ENCODE measurements around the gene LPP.

Gene LPP

DNA sequence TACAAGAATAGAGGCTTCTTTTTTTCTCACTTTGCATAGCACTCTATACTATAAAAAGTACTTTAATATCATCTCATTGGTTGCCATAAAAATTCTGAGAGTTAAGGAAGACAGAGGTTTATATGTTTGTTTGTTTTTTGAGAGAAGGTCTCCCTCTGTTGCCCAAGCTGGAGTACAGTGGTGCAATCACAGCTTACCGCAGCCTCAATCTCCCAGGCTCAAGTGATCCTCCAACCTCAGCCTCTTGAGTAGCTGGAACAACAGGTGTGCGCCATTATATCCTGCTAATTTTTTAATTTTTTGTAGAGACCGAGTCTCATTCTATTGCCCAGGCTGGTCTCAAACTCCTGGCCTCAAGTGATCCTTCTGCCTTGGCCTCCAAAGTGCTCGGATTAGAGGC lies 250.2 kb downstream of the LPP start:
- DNase-seq, result no peak

DNA sequence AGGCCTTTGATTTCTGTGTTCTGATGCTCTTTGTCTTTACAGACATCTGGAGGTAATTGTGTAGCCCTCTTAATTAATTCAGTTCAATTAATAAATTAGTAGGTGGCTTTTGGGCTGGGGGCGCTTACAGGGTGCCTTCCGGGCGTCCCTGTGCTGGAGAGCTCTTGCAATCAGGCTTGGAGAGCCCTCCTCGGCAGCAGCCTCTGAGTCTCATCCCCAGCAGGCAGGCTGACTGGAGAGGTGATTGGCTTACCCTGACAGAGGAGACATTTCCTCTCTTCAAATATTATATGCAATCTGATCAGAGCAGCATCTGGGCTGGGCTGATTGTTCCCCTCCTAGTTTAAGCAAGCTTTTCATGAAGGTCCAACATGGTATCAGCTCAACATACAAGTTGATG lies 250.7 kb downstream of the LPP start:
- Histone ChIP-seq H3K4me3 (ENCODE audit: low read depth, low read length) (no peak overlapping the region), H3K27me3 (replicated peaks) (no peaks in the 10 kb centered on the region), H3K36me3 (replicated peaks) (peaks cover 3% of the 10 kb centered on the region), H3K27ac (no peak overlapping the region)
- DNase-seq, result no peak
- in situ Hi-C loops (cut with HindIII; ENCODE audit: low pct_ligation_motif_present, low sequenced_read_pairs), result no loop called here
- TF ChIP-seq, protein P1, sequence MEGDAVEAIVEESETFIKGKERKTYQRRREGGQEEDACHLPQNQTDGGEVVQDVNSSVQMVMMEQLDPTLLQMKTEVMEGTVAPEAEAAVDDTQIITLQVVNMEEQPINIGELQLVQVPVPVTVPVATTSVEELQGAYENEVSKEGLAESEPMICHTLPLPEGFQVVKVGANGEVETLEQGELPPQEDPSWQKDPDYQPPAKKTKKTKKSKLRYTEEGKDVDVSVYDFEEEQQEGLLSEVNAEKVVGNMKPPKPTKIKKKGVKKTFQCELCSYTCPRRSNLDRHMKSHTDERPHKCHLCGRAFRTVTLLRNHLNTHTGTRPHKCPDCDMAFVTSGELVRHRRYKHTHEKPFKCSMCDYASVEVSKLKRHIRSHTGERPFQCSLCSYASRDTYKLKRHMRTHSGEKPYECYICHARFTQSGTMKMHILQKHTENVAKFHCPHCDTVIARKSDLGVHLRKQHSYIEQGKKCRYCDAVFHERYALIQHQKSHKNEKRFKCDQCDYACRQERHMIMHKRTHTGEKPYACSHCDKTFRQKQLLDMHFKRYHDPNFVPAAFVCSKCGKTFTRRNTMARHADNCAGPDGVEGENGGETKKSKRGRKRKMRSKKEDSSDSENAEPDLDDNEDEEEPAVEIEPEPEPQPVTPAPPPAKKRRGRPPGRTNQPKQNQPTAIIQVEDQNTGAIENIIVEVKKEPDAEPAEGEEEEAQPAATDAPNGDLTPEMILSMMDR (IDR thresholded peaks at IDR 0.05; ENCODE audit: low read depth, low read length, missing control alignments), result no peak

More for the DNA sequence above, 250.2 kb downstream of the LPP start:
- in situ Hi-C loops (cut with HindIII; ENCODE audit: low pct_ligation_motif_present, low sequenced_read_pairs), result no loop called here
- H3K36me3 ChIP-seq (replicated peaks), result peaks cover 3% of the 10 kb centered on the region
- no peak overlapping the region for H3K27ac ChIP-seq
- no peaks in the 10 kb centered on the region for H3K27me3 ChIP-seq (replicated peaks)
- no peak overlapping the region for H3K4me3 ChIP-seq (ENCODE audit: low read depth, low read length)
- TF ChIP-seq, protein P1 (IDR thresholded peaks at IDR 0.05; ENCODE audit: low read depth, low read length, missing control alignments), result no peak

DNA sequence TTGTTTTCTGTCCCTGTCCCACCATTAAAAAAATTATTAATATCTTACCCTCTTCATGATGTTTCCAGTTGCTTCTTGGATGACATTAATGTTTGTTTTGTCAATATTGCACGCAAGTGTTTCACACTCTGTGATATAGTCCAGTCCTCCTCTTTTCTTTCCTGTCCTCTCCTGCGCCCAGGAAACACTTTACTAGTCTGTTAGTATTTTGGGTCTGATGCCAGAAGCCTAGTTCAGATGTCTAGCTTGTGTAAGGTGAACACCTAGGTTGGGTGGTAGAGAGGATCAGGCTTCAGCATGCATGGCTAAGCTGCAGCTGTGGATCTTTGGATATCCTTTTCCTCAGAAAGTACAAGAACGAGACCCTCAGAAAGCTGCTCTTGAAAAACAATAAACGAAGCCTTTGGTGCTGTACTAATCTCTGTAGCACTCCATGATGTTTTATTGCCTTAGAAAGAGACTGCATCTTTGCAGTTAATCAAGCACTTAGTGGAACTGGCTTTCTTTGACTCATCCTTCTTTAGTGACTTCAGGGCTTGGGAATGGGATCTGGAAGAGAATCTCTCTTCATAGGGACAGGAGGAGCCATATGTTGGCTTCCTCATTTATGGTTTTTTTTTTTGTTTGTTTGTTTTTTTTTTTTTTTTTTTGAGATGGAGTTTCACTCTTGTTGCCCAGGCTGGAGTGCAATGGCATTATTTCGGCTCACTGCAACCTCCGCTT lies 253.4 kb downstream of the LPP start:
- H3K27ac ChIP-seq, result no peak overlapping the region
- in situ Hi-C loops (cut with HindIII; ENCODE audit: low pct_ligation_motif_present, low sequenced_read_pairs), result no loop called here
- DNase-seq, result no peak
- no peaks in the 10 kb centered on the region for H3K27me3 ChIP-seq (replicated peaks)
- TF ChIP-seq, protein P1 (IDR thresholded peaks at IDR 0.05; ENCODE audit: low read depth, low read length, missing control alignments), result no peak
- peaks cover 3% of the 10 kb centered on the region for H3K36me3 ChIP-seq (replicated peaks)
- H3K4me3 ChIP-seq (ENCODE audit: low read depth, low read length), result no peak overlapping the region

DNA sequence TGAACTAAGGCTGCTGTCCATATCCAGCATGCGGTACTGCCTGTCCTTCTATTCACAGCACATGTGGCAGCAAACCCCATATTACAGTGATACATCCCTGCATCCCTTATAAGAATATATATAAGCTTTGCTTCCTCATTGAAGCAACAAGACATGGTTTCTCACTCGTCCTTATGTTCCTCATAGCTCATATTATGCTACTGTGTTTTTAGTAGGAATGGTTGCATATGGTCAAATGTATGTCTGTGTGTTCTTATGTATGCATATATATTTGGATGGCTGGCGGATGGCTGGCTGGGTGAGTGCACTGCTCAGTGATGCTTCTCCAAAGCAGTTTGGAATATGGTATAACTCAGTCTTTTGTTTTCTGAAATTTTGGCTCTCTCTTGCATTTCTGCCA lies 254.9 kb downstream of the LPP start:
- in situ Hi-C loops (cut with HindIII; ENCODE audit: low pct_ligation_motif_present, low sequenced_read_pairs), result no loop called here
- H3K27ac ChIP-seq, result no peak overlapping the region

DNA sequence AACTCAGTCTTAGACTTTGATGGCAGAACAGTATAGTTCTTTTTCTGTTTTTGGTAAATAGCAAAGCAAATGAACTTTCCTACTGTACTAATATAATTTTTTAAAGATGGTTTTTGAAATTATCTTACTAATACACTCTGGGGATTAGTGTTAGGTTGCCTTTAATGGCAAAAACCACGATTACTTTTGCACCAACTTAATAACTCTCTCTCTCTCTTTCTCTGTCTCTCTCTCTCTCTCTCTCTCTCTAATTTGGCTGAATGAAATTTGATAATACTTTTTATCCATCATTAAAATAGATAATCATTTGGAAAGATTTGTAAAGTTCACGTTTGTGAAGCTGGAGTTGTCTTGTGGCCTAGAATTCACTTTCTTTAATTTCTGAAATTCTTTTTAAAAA lies 257.8 kb downstream of the LPP start:
- Histone ChIP-seq H3K27ac (no peak overlapping the region), H3K36me3 (replicated peaks) (no peaks in the 10 kb centered on the region), H3K4me3 (ENCODE audit: low read depth, low read length) (no peak overlapping the region), H3K27me3 (replicated peaks) (no peaks in the 10 kb centered on the region)
- DNase-seq, result no peak
- TF ChIP-seq, protein P1 (IDR thresholded peaks at IDR 0.05; ENCODE audit: low read depth, low read length, missing control alignments), result no peak
- in situ Hi-C loops (cut with HindIII; ENCODE audit: low pct_ligation_motif_present, low sequenced_read_pairs), result no loop called here

More for the DNA sequence above, 254.9 kb downstream of the LPP start:
- no peaks in the 10 kb centered on the region for H3K27me3 ChIP-seq (replicated peaks)
- no peak overlapping the region for H3K4me3 ChIP-seq (ENCODE audit: low read depth, low read length)
- H3K36me3 ChIP-seq (replicated peaks), result peaks cover 3% of the 10 kb centered on the region
- no peak for DNase-seq
- TF ChIP-seq, protein P1 (IDR thresholded peaks at IDR 0.05; ENCODE audit: low read depth, low read length, missing control alignments), result no peak

DNA sequence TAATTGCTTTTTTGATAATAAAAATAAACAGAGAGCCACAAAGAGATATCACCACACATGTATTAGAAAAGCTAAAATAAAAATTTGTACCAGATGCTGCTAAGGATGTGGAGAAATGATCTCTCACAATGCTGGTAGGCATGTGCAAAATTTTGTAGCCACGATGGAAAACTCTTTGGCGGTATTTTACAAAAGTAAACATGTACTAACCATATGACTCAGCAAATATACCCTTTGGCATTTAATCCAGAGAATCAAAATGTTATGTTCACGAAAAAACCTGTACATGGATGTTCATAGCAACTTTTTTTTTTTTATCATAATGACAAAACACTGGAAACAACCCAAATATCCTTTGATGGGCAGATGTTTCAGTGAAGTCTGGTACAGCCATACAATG lies 261.2 kb downstream of the LPP start:
- no peaks in the 10 kb centered on the region for H3K27me3 ChIP-seq (replicated peaks)
- DNase-seq, result no peak
- no peaks in the 10 kb centered on the region for H3K36me3 ChIP-seq (replicated peaks)
- TF ChIP-seq, protein P1 (IDR thresholded peaks at IDR 0.05; ENCODE audit: low read depth, low read length, missing control alignments), result no peak
- in situ Hi-C loops (cut with HindIII; ENCODE audit: low pct_ligation_motif_present, low sequenced_read_pairs), result no loop called here
- no peak overlapping the region for H3K4me3 ChIP-seq (ENCODE audit: low read depth, low read length)
- no peak overlapping the region for H3K27ac ChIP-seq
